PFSK-1 (cell line): ENCODE measurements around the gene NDUFA13.

Experiments used
- FOXP2 ChIP-seq: optimal IDR thresholded peaks from 2 replicates; pipeline ENCODE3; 2011; ENCODE audit warnings: borderline replicate concordance, control low read depth, inconsistent platforms; ENCODE audit not compliant: insufficient read depth; ENCODE audit errors: extremely low read length, extremely low read depth
- POLR2AphosphoS5 ChIP-seq: IDR thresholded peaks from 2 replicates; pipeline ENCODE4 v1.6.1; 2012; ENCODE audit warnings: low read depth, mild to moderate bottlenecking, control low read depth, low read length, moderate library complexity
- REST ChIP-seq, 2 experiments: IDR thresholded peaks; 2 replicates each; pipeline versions ENCODE4 v1.6.1 to v1.8.0; 2011 to 2012; ENCODE audit warnings: low read depth in 2 of 2, low read length in 2 of 2, control low read depth in 1 of 2, inconsistent platforms in 1 of 2, mild to moderate bottlenecking in 1 of 2, moderate library complexity in 1 of 2; ENCODE audit not compliant: insufficient read depth in 1 of 2
- SIN3A ChIP-seq: IDR thresholded peaks from 2 replicates; pipeline ENCODE4 v1.6.1; 2012; ENCODE audit warnings: mild to moderate bottlenecking, low read length, moderate library complexity, borderline replicate concordance; ENCODE audit not compliant: insufficient read depth
- TAF1 ChIP-seq: IDR thresholded peaks from 2 replicates; pipeline ENCODE4 v1.6.1; 2012; ENCODE audit warnings: low read length, control low read depth, borderline replicate concordance; ENCODE audit not compliant: insufficient read depth

The NDUFA13 gene

GRCh38 chr19:19504754-19505668 is 11.0 kb upstream of the NDUFA13 start:
- no peak for TF ChIP-seq TAF1
- no peak for TF ChIP-seq FOXP2
- no peak for TF ChIP-seq SIN3A
- no peak for TF ChIP-seq REST (IDR thresholded peaks at IDR 0.05; ENCODE audit: insufficient read depth in 1 of 2, low read depth in 2 of 2, low read length in 2 of 2)
- no peak for TF ChIP-seq POLR2AphosphoS5

- TF ChIP-seq SIN3A (no peak), TAF1 (no peak), REST (IDR thresholded peaks at IDR 0.05; ENCODE audit: insufficient read depth in 1 of 2, low read depth in 2 of 2, low read length in 2 of 2) (no peak), FOXP2 (no peak), POLR2AphosphoS5 (no peak)
Measured at GRCh38 chr19:19505669-19506326, 10.2 kb upstream of the NDUFA13 start.

GRCh38 chr19:19506592-19506991 is 9.4 kb upstream of the NDUFA13 start:
- TF ChIP-seq REST (IDR thresholded peaks at IDR 0.05; ENCODE audit: insufficient read depth in 1 of 2, low read depth in 2 of 2, low read length in 2 of 2), result no peak
- TF ChIP-seq FOXP2, result no peak
- no peak for TF ChIP-seq SIN3A
- no peak for TF ChIP-seq POLR2AphosphoS5
- TF ChIP-seq TAF1, result no peak

GRCh38 chr19:19507354-19507753 is 8.7 kb upstream of the NDUFA13 start:
- TF ChIP-seq POLR2AphosphoS5 (no peak), REST (IDR thresholded peaks at IDR 0.05; ENCODE audit: insufficient read depth in 1 of 2, low read depth in 2 of 2, low read length in 2 of 2) (no peak), SIN3A (no peak), TAF1 (no peak)
